C4-2B (cell line): ENCODE data around the gene TRIM49.
"Not testable (repeated sequence)": the region's sequence is repeated elsewhere in the genome, so short reads cannot be mapped to it uniquely, and the experiment has no call there.

Experiments
- H3K27ac ChIP-seq: fragments of 450-650 bp; 2 replicates; pipeline ENCODE4 v1.5.1; 2017

Gene TRIM49, protein sequence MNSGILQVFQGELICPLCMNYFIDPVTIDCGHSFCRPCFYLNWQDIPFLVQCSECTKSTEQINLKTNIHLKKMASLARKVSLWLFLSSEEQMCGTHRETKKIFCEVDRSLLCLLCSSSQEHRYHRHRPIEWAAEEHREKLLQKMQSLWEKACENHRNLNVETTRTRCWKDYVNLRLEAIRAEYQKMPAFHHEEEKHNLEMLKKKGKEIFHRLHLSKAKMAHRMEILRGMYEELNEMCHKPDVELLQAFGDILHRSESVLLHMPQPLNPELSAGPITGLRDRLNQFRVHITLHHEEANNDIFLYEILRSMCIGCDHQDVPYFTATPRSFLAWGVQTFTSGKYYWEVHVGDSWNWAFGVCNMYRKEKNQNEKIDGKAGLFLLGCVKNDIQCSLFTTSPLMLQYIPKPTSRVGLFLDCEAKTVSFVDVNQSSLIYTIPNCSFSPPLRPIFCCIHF

DNA sequence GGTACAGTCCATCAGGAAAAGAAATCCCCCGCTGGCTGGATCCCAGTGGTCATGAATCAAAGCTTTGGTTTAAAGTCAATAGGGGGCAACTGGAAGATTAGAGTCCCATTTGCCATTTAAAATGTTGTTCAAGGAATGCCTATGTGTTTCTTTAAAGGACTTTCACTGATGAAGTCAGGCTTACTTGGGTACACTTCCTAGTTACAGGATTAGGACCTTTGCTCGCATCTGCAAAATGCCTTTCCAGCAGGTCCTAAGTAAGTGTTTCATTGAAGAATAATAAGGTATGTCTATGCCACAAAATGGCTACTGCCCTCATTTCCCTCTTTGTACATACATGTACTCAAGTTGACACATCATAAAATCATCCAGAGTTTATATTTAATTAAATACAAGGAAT lies at the start of gene TRIM49:
TRIM49 (minus strand) TSS at position 101 of the 400 bp plus-strand sequence. CDS start 4,106 bp downstream, outside the sequence.
- H3K27ac ChIP-seq, result not testable (repeated sequence)

DNA sequence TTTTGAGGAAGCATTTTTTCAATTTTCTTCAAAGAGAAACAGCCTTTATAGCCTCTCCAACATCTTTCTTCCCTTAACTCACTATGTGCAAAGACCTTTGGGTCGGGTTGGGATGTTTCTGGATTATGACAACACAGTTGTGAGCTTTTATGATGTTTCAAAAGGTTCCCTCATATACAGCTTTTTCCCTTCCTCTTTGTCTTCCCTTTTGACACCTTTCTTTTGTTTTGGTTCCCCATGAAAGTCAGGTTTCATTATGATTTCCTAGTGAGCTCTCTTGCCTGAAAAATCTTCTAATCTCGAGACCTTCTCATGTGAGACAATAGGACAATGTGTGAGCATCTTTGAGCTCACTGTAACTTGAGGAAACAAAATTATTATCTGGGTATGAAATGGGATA lies 18.3 kb upstream of the TRIM49 start:
- H3K27ac ChIP-seq, result not testable (repeated sequence)

DNA sequence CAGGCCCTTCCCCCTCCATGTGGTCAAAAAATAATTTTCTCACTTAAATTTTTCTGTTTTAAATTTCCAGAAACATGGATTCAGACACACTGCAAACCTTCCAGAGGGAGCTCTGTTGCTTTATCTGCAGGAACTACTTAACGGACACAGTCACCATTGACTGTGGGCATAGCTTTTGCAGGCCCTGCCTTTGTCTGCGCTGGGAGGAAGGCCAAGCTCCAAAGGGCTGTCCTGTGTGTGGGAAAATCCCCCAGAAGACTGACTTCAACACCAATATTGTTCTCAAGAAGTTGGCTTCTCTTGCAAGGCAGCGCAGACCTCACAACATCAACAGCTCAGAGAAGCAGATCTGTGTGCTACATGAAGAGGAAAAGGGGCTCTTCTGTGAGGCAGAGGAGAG lies 11.6 kb upstream of the TRIM49 start:
- not testable (repeated sequence) for H3K27ac ChIP-seq

DNA sequence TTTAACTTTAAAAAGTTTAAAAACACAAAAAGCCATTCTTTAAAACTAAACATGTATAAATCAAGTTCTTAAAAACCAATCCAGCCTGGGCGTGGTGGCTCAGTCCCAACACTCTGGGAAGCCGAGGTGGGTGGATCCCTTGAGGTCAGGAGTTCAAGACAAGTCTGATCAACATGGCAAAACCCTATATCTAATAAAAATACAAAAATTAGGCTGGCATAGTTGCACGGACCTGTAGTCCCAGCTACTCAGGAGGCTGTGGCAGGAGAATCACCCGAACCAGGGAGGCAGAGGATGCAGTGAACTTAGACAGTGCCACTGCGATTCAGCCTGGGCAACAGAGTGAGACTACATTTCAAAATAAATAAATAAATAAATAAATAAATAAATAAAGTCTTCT lies 5.2 kb upstream of the TRIM49 start:
- H3K27ac ChIP-seq, result not testable (repeated sequence)

DNA sequence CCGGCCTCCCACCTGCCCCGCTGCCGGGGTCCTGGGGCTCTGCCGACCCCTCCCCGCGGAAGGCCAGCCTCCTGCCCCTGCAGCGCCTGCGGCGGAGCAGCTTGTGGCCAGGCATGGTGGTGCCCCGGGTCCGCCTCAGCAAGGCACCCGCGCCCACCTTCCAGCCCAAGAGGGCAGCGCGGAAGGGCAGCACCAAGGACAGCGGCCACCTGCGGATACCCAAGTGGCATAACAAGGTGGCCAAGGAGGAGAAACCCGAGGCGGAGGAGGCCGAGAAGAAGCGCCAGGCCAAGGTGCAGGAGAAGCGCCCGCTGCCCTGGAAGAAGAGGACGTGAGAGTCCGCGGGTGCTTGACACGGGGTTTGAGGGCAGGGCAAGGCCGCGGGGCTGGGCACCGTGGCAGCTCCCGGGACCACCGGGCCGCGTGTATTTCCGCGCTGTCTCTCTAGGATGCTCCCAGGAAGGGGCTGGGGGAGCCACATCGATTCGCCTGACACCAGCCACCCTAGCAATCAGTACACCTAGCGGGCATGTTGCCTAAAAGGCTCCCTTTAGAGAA lies 20.8 kb downstream of the TRIM49 start:
- H3K27ac ChIP-seq, result not testable (repeated sequence)

DNA sequence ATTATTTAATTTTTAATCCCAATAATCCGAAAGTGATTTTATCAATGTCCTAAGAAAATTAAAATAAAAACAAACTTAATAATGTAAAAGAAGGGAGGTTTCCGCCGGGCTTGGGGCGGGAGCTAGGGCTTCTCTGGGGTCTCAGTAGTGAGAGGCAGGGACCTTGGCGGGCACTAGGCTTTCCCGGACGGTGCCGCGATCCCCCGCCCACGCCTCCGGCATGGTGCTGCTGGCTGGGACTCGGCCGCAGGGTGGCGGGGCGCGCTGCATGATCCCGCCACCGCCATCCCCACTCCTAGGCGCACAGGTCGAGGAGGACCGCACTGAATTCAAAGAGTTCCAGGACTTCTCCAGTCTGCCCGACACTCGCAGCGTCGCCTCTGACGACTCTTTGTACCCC lies 22.6 kb downstream of the TRIM49 start:
- not testable (repeated sequence) for H3K27ac ChIP-seq

DNA sequence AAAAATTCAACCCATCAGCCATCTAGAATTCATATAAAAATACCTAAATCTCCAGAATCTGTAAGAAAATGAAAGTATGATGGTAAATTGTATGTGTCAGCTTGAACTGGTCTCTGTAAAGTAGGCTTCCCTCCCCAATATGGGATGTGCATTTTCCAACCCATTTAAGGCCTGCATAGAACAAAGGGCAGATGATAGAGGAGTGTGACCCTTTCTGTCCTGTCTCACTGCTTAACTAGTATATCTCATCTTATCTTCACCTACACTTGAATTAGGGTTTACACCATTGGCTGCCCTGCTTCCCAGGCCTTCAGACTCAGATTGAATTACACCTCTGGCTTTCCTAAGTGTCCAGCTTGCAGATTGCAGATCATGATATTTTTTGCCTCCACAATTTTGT lies 57.6 kb downstream of the TRIM49 start:
- H3K27ac ChIP-seq, result not testable (repeated sequence)
